Measurements from ENCODE around the gene CDK6. TPM values are rescaled to one million over a fixed set of nuclear protein-coding genes. Genes with fewer than 3 reads are reported as not detected.
A peak's percentile ranks its signal among the peaks of the same experiment; 100 is the strongest.

Gene CDK6
- total and polyA plus RNA-seq, 2 of the 8 experiments (the other 6 are each of a cell fraction or from before 2014, with no cell fraction given), result 5.9 to 18.9 TPM

- peak overlapping the region; percentile 55; the same call in 1 of the 2 replicates for H3K18ac ChIP-seq (ENCODE audit: extremely low read depth, low read length)
- peak overlapping the region; percentile 84; the same call in 1 of the 2 replicates for H2BK20ac ChIP-seq (ENCODE audit: low read length)
- DNase-seq (ENCODE audit: low read depth in 1 of 2, low spot score in 2 of 2) (peak; percentile 70 to 74), FAIRE-seq (peak; percentile 97)
- peaks cover 3 to 29% (median 20%) of the 10 kb centered on the region in 4 experiments; a peak in 4 of 7 replicates for H3K4me1 ChIP-seq (replicated peaks in 1 of 4; ENCODE audit: control insufficient read depth in 3 of 4, insufficient read depth in 4 of 4, low read length in 3 of 4)
- H4K91ac ChIP-seq (replicated peaks; ENCODE audit: insufficient read length, low read length), result peak overlapping the region; percentile 70
- ChIA-PET CTCF (ENCODE audit: partially characterized antibody) (no interaction called here), POLR2A (ENCODE audit: partially characterized antibody) (interaction anchor here (1.3 to 1.7 kb wide), 3 partner anchors 8 to 69 kb away, joined by 3 to 4 read pairs (median 4); no protein-coding TSS in a partner anchor)
- no peaks in the 10 kb centered on the region; the same call in 1 of the 2 replicates for H3K23me2 ChIP-seq (ENCODE audit: low read depth, low read length)
- no peak overlapping the region for H4K8ac ChIP-seq (ENCODE audit: extremely low read depth, insufficient read depth, low read length)
- peak overlapping the region; percentile 98 for H2BK12ac ChIP-seq (ENCODE audit: low read depth, low read length)
- H2AK5ac ChIP-seq (ENCODE audit: low read depth, low read length), result peak overlapping the region; percentile 27; the same call in 1 of the 2 replicates
- H3K79me1 ChIP-seq (ENCODE audit: low read depth, low read length), result no peaks in the 10 kb centered on the region; the same call in 1 of the 2 replicates
- H2BK15ac ChIP-seq (ENCODE audit: low read length), result no peak overlapping the region
- no peaks in the 10 kb centered on the region for H3K36me3 ChIP-seq (ENCODE audit: control insufficient read depth in 2 of 4, insufficient read depth in 4 of 4, low read length in 3 of 4)
- H3K23ac ChIP-seq (ENCODE audit: insufficient read length), result no peak overlapping the region
- peak overlapping the region; percentile 48; the same call in 1 of the 2 replicates for H3K27ac ChIP-seq (ENCODE audit: low read depth, low read length)
- peak overlapping the region; percentile 49 to 54 for H3K4me2 ChIP-seq (ENCODE audit: insufficient read depth in 1 of 2, low read depth in 2 of 2, low read length in 2 of 2)
- H4K20me1 ChIP-seq (replicated peaks in 1 of 2; ENCODE audit: control insufficient read depth in 1 of 2, insufficient read depth in 2 of 2, low read length in 2 of 2), result no peaks in the 10 kb centered on the region
- WGBS, 2 experiments (ENCODE audit: extremely low coverage in 1 of 2, insufficient coverage in 1 of 2, insufficient read length in 1 of 2, insufficient replicate concordance in 2 of 2, low coverage in 1 of 2, low lambda C conversion rate in 2 of 2, missing lambda C conversion rate in 1 of 2), result 8% methylated on average over 4 of the region's 4 CpGs; no CpG with 5 or more reads in 1 of the 2 experiments
- H3K56ac ChIP-seq (replicated peaks; ENCODE audit: insufficient read length, low read depth, low read length), result no peak overlapping the region
- peak overlapping the region in 2 of 4 experiments; percentile 9 to 43; a peak in 3 of 8 replicates for H3K4me3 ChIP-seq (ENCODE audit: extremely low read depth in 1 of 4, insufficient read depth in 2 of 4, low read depth in 3 of 4, low read length in 4 of 4)
- H4K5ac ChIP-seq (ENCODE audit: insufficient read length, low read depth, low read length), result peak overlapping the region; percentile 84
- no peak overlapping the region for H3K14ac ChIP-seq (ENCODE audit: insufficient read length)
- no peak overlapping the region for H2AFZ ChIP-seq (ENCODE audit: low read length)
- H3K9me3 ChIP-seq (ENCODE audit: insufficient read depth in 2 of 2, low read depth in 1 of 2, low read length in 1 of 2), result no peaks in the 10 kb centered on the region
- peak overlapping the region; percentile 71; the same call in 1 of the 2 replicates for H2BK5ac ChIP-seq (ENCODE audit: low read depth, low read length)
- H2BK120ac ChIP-seq (replicated peaks; ENCODE audit: low read depth, low read length), result no peak overlapping the region
- no peaks in the 10 kb centered on the region for H3K79me2 ChIP-seq (ENCODE audit: control insufficient read depth in 1 of 2, insufficient read depth in 2 of 2, low read length in 2 of 2)
- H3K4ac ChIP-seq (replicated peaks; ENCODE audit: insufficient read length, low read depth, low read length), result no peak overlapping the region
- 0 out of 7 replicates have a peak overlapping the region, but pooled peaks of 1 of the 4 experiments have one; percentile 11 for H3K9ac ChIP-seq (replicated peaks in 1 of 4; ENCODE audit: extremely low read depth in 1 of 4, low read depth in 3 of 4, low read length in 3 of 4)
- no peaks in the 10 kb centered on the region for H3K27me3 ChIP-seq (replicated peaks in 1 of 4; ENCODE audit: control insufficient read depth in 3 of 4, extremely low read depth in 1 of 4, insufficient read depth in 3 of 4, low read length in 3 of 4)
- TF ChIP-seq CTCF (IDR thresholded peaks at IDR 0.05; ENCODE audit: control extremely low read depth in 1 of 3, insufficient read depth in 1 of 3, low read depth in 1 of 3, low read length in 3 of 3), result no peak
- TF ChIP-seq YY1 (IDR thresholded peaks at IDR 0.05; ENCODE audit: low read depth, low read length), result 0 out of 2 replicates have a peak, but pooled peaks have one; percentile 47
- TF ChIP-seq BCL11A (IDR thresholded peaks at IDR 0.05; ENCODE audit: low read depth in 2 of 2, low read length in 2 of 2), result peak in 1 of 2 experiments; percentile 66
- no peak for TF ChIP-seq KDM5A (IDR thresholded peaks at IDR 0.05; ENCODE audit: low read length)
- TF ChIP-seq JUND (IDR thresholded peaks at IDR 0.05; ENCODE audit: low read length), result peak; percentile 90
- peak; percentile 83 for TF ChIP-seq TEAD4 (IDR thresholded peaks at IDR 0.05; ENCODE audit: low read depth, low read length)
- peak; percentile 70 for TF ChIP-seq BACH1 (IDR thresholded peaks at IDR 0.05; ENCODE audit: low read length)
- TF ChIP-seq HDAC2 (IDR thresholded peaks at IDR 0.05; ENCODE audit: borderline replicate concordance in 1 of 2, low read depth in 2 of 2, low read length in 2 of 2), result peak in 1 of 2 experiments; percentile 95; a peak in 2 of 4 replicates
Observed at GRCh38 chr7:92763636-92764423, 72.5 kb downstream of the CDK6 start.

Data from H1 (cell line).